Thoracic aorta (tissue), 2 donors: ENCODE data around the gene ALKBH8. TPM values are rescaled to one million over a fixed set of nuclear protein-coding genes. Genes with fewer than 3 reads are reported as not detected.

Source experiments
- ATAC-seq: fragments of 150-250 bp; one replicate; pipeline ENCODE4 v1.8.0; 2017; ENCODE audit warnings: low read depth; ENCODE audit not compliant: insufficient number of reproducible peaks, low FRiP score
- DNase-seq: peaks from one replicate; pipeline ENCODE4 v3.0.0-alpha.2; 2020; ENCODE audit warnings: low spot score
- H3K27ac ChIP-seq, 2 donors: fragments of 200-600 bp; sonication (generic); 1 replicate in 1 of 2; 2 replicates in 1 of 2; pipeline ENCODE4 v1.5.1; 2016; ENCODE audit warnings: mild to moderate bottlenecking in 2 of 2, moderate library complexity in 2 of 2
- H3K27me3 ChIP-seq: fragments of 200-600 bp; sonication (generic); replicated peaks from 2 replicates; pipeline ENCODE4 v1.6.0; 2016; ENCODE audit warnings: mild to moderate bottlenecking; ENCODE audit not compliant: insufficient read depth
- H3K36me3 ChIP-seq: fragments of 200-600 bp; sonication (generic); one replicate; pipeline ENCODE4 v1.5.1; 2016
- H3K4me1 ChIP-seq, 2 donors: fragments of 200-600 bp; sonication (generic); 1 replicate in 1 of 2; 2 replicates in 1 of 2; pipeline versions ENCODE4 v1.5.1 to v1.6.0; 2016; ENCODE audit warnings: low read depth in 2 of 2, mild to moderate bottlenecking in 1 of 2; ENCODE audit not compliant: control insufficient read depth in 1 of 2
- H3K4me3 ChIP-seq: fragments of 200-600 bp; sonication (generic); 2 replicates; pipeline ENCODE4 v1.5.1; 2016; ENCODE audit warnings: mild to moderate bottlenecking
- H3K9me3 ChIP-seq: fragments of 200-600 bp; sonication (generic); 2 replicates; pipeline ENCODE4 v1.5.1; 2016
- CTCF ChIP-seq: fragments of 200-600 bp; sonication (generic); IDR thresholded peaks from one replicate; pipeline ENCODE4 v1.5.1; 2019; ENCODE audit warnings: antibody characterized with exemption
- total RNA-seq, 2 donors: library from RNA; depleted of rRNA; stranded (reverse); fragments of >200 nt; gene quantifications; one replicate each; pipeline versions ENCODE4 v1.1.0 to v1.2.3, GENCODE V29; 2016

ALKBH8 gene
- total RNA-seq, 2 donors from 2014 or later = 10.6 to 16.8 TPM

GRCh38 chr11:107606141-107606540 lies 40.6 kb upstream of the ALKBH8 start:
- ATAC-seq = no peak
- Histone ChIP-seq H3K27me3 (no peaks in the 10 kb centered on the region), H3K4me1 (no peaks in the 10 kb centered on the region), H3K4me3 (no peak overlapping the region), H3K9me3 (no peaks in the 10 kb centered on the region), H3K27ac (no peak overlapping the region), H3K36me3 (no peaks in the 10 kb centered on the region)
- no peak for TF ChIP-seq CTCF
- DNase-seq = no peak

GRCh38 chr11:107605061-107606006 lies 39.8 kb upstream of the ALKBH8 start:
- H3K36me3 ChIP-seq = no peaks in the 10 kb centered on the region
- H3K4me3 ChIP-seq = no peak overlapping the region
- no peak for TF ChIP-seq CTCF
- H3K27me3 ChIP-seq = no peaks in the 10 kb centered on the region
- DNase-seq (no peak), ATAC-seq (no peak)
- no peaks in the 10 kb centered on the region for H3K9me3 ChIP-seq
- no peak overlapping the region for H3K27ac ChIP-seq
- H3K4me1 ChIP-seq = no peaks in the 10 kb centered on the region

DNA sequence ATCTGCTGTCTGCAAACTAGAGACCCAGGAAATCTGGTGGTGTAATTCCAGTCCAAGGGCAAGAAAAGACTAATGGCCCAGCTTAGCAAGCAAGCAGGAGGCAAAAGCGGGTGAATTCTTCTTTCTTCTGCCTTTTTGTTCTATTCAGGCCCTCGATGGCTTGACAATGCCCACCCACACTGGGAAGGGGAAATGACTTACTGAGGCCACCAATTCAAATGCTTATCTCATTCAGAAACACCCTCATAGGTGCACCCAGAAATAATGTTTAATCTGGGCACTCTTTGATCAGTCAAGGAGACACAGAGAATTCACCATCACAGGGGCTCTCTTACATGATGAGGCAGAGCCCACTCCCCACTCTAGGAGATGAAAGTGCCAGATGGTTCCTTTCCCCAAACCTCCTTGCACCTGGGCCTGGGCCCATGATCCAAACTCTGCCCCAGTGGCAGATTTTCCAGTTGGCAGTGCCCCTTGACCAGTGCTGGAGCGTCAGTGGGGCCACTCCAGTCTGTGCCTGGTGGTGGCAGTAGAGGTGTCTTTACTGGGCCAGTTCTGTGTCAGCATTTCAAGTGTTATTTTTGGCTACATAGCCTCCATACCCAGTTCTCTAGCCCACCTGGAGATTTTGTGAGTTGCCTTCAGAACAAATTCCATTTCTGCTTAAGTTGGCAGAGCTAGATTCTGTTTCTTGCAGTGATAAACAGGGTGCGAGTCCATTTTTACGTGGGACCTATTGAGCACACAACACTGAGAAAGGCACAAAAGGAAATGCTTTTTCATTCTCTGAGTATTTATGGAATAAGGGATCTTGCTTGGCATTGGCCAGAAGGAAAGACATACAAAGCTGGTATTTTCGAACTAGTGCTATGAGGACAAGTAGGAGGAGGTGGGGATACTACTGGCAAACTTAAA lies 32.9 kb upstream of the ALKBH8 start:
- Histone ChIP-seq H3K4me1 (no peaks in the 10 kb centered on the region), H3K4me3 (no peak overlapping the region), H3K9me3 (no peaks in the 10 kb centered on the region), H3K27ac (no peak overlapping the region), H3K36me3 (no peaks in the 10 kb centered on the region), H3K27me3 (no peaks in the 10 kb centered on the region)
- ATAC-seq = no peak
- no peak for DNase-seq
- TF ChIP-seq CTCF = no peak

DNA sequence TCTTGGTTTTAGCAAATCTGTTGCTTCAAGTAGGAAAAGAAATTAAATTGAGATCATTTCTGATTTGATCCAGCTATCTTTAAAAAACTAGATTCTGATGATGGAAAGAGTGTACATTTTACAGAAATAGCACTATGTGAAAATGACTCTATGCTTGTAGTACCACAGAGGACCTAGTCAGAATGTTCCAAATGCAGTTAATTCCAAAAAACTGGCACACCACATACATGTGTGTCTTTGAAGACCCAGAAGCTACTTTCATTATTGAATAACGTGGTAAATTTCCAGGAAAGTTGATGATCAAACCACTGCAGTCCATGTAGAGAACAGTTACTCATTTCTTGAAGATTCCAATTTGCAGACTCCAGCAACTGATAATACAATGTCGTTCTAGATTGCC lies 29.2 kb upstream of the ALKBH8 start:
- Histone ChIP-seq H3K4me1 (peaks cover 7 to 20% of the 10 kb centered on the region in 2 donors), H3K4me3 (no peak overlapping the region), H3K27ac (no peak overlapping the region), H3K36me3 (no peaks in the 10 kb centered on the region), H3K27me3 (no peaks in the 10 kb centered on the region), H3K9me3 (no peaks in the 10 kb centered on the region)
- ATAC-seq = no peak
- no peak for DNase-seq
- no peak for TF ChIP-seq CTCF

GRCh38 chr11:107593951-107594350 lies 28.4 kb upstream of the ALKBH8 start:
- Histone ChIP-seq H3K36me3 (no peaks in the 10 kb centered on the region), H3K27me3 (no peaks in the 10 kb centered on the region), H3K4me3 (no peak overlapping the region), H3K27ac (no peak overlapping the region), H3K4me1 (peaks cover 7 to 20% of the 10 kb centered on the region in 2 donors), H3K9me3 (no peaks in the 10 kb centered on the region)
- no peak for TF ChIP-seq CTCF
- no peak for DNase-seq
- no peak for ATAC-seq
